Thyroid gland (tissue), 4 donors: ENCODE measurements around the gene ABHD8.

ENCODE experiments used
- CTCF ChIP-seq, 6 experiments: fragments of 200-600 bp in 3 of 6; fragments of 450-650 bp in 3 of 6; sonication (generic) in 3 of 6; IDR thresholded peaks; one replicate each; pipeline ENCODE4 v1.5.1; 2016 to 2019; ENCODE audit warnings: antibody characterized with exemption in 6 of 6, mild to moderate bottlenecking in 2 of 6, inconsistent platforms in 1 of 6, moderate library complexity in 1 of 6
- POLR2A ChIP-seq, 2 donors: fragments of 450-650 bp; IDR thresholded peaks; one replicate each; pipeline ENCODE4 v1.6.1; 2017; ENCODE audit warnings: antibody characterized with exemption in 2 of 2, mild to moderate bottlenecking in 2 of 2, moderate library complexity in 1 of 2

- no peak for TF ChIP-seq CTCF (IDR thresholded peaks at IDR 0.05)
- TF ChIP-seq POLR2A (IDR thresholded peaks at IDR 0.05): no peak
Observed at GRCh38 chr19:17351815-17352435, 48.7 kb upstream of the ABHD8 start.
